GM12878 (cell line): ENCODE measurements around the gene BCOR. TPM values are rescaled to one million over a fixed set of nuclear protein-coding genes. Genes with fewer than 3 reads are reported as not detected.

Source experiments
- EGR1 ChIP-seq, 2 experiments: IDR thresholded peaks; 1 replicate in 1 of 2; 2 replicates in 1 of 2; pipeline ENCODE4 v1.6.1; 2011 to 2012; ENCODE audit warnings: low read depth in 2 of 2, low read length in 2 of 2, borderline replicate concordance in 1 of 2, mild to moderate bottlenecking in 1 of 2, moderate library complexity in 1 of 2
- EZH2 ChIP-seq: IDR thresholded peaks from 2 replicates; pipeline ENCODE4 v1.6.1; 2012; ENCODE audit warnings: low read depth, mild to moderate bottlenecking, control low read depth, inconsistent platforms, low read length, borderline replicate concordance; ENCODE audit not compliant: control insufficient read depth
- GABPA ChIP-seq: IDR thresholded peaks from 2 replicates; pipeline ENCODE4 v1.6.1; 2014; ENCODE audit warnings: antibody characterized with exemption, low read depth, mild to moderate bottlenecking, inconsistent platforms
- HDGF ChIP-seq: fragments of 450-650 bp; IDR thresholded peaks from 2 replicates; pipeline ENCODE4 v1.6.1; 2016; ENCODE audit warnings: antibody characterized with exemption
- MEF2A ChIP-seq: IDR thresholded peaks from 2 replicates; pipeline ENCODE4 v1.6.1; 2011; ENCODE audit warnings: low read depth, mild to moderate bottlenecking, low read length, moderate library complexity; ENCODE audit not compliant: insufficient read depth
- MXI1 ChIP-seq: fragments of 150-350 bp; IDR thresholded peaks from 2 replicates; pipeline ENCODE4 v1.6.1; 2011; ENCODE audit warnings: low read depth, mild to moderate bottlenecking, inconsistent platforms, low read length, improper control_type of control experiment
- MYC ChIP-seq: IDR thresholded peaks from 2 replicates; pipeline ENCODE4 v1.6.1; 2011; ENCODE audit warnings: mild to moderate bottlenecking, low read length, moderate library complexity, inconsistent platforms; ENCODE audit not compliant: insufficient read depth, insufficient replicate concordance, insufficient read length, severe bottlenecking
- NR2F1 ChIP-seq: fragments of 450-650 bp; conservative IDR thresholded peaks from 2 replicates; pipeline ENCODE4 v1.6.1; 2017; ENCODE audit warnings: mild to moderate bottlenecking
- POLR2A ChIP-seq: IDR thresholded peaks from 2 replicates; pipeline ENCODE4 v1.6.1; 2011; ENCODE audit warnings: low read depth, mild to moderate bottlenecking, low read length
- RCOR1 ChIP-seq: conservative IDR thresholded peaks from 2 replicates; pipeline ENCODE4 v1.6.1; 2012; ENCODE audit warnings: low read depth, low read length, improper control_type of control experiment
- RFX5 ChIP-seq: IDR thresholded peaks from 2 replicates; pipeline ENCODE4 v1.6.1; 2011; ENCODE audit warnings: low read depth, low read length, improper control_type of control experiment
- SRF ChIP-seq, 2 experiments: IDR thresholded peaks; 2 replicates each; pipeline ENCODE4 v1.6.1; 2011; ENCODE audit warnings: low read depth in 2 of 2, low read length in 2 of 2, mild to moderate bottlenecking in 1 of 2, moderate library complexity in 1 of 2
- ZNF622 ChIP-seq: fragments of 450-650 bp; IDR thresholded peaks from 2 replicates; pipeline ENCODE4 v1.6.1; 2017; ENCODE audit warnings: mild to moderate bottlenecking, inconsistent platforms
- polyA plus RNA-seq, 11 experiments: library from polyadenylated mRNA; depleted of rRNA in 4 of 11; unstranded in 6 of 11; stranded (reverse) in 5 of 11; fragments of >200 nt; fragmentation: Nextera tagmentation in 4 of 11; fragmentation: Illumina TruSeq in 1 of 11; extraction: Ambion mirVana in 4 of 11; extraction: Trizol in 1 of 11; gene quantifications; 1 replicate in 1 of 11; 2 replicates in 10 of 11; pipeline versions ENCODE4 v1.2.1 to v1.2.3, GENCODE V29; 2011 to 2016; ENCODE audit warnings: inconsistent platforms in 2 of 11, missing spikeins in 2 of 11, low read depth in 1 of 11
- total RNA-seq, 4 experiments: library from RNA; depleted of rRNA in 3 of 4; stranded (reverse); fragments of >200 nt in 3 of 4; fragmentation: Illumina TruSeq in 1 of 4; extraction: Trizol in 1 of 4; gene quantifications; 2 replicates each; pipeline versions ENCODE4 v1.2.1 to v1.2.3, GENCODE V29; 2013 to 2021
- TF ChIP-seq, protein P1 (sequence below): IDR thresholded peaks from 2 replicates; pipeline ENCODE4 v1.6.1; 2012; ENCODE audit warnings: improper control_type of control experiment, low read depth, low read length; ENCODE audit not compliant: insufficient replicate concordance
- TF ChIP-seq, protein P2 (sequence below): fragments of 450-650 bp; IDR thresholded peaks from 2 replicates; pipeline ENCODE4 v1.6.1; 2017; ENCODE audit warnings: mild to moderate bottlenecking
- TF ChIP-seq, protein P3 (sequence below): fragments of 150-350 bp; IDR thresholded peaks from 2 replicates; pipeline ENCODE4 v1.6.1; 2016; ENCODE audit warnings: low read depth, low read length
- TF ChIP-seq, protein P4 (sequence below): IDR thresholded peaks from 2 replicates; pipeline ENCODE4 v1.6.1; 2012; ENCODE audit warnings: low read length, inconsistent platforms

Gene BCOR
- total and polyA plus RNA-seq, 10 of the 15 experiments (the other 5 are each of a cell fraction or from before 2014, with no cell fraction given): 5.1 to 16.4 (median 10.1) TPM

DNA sequence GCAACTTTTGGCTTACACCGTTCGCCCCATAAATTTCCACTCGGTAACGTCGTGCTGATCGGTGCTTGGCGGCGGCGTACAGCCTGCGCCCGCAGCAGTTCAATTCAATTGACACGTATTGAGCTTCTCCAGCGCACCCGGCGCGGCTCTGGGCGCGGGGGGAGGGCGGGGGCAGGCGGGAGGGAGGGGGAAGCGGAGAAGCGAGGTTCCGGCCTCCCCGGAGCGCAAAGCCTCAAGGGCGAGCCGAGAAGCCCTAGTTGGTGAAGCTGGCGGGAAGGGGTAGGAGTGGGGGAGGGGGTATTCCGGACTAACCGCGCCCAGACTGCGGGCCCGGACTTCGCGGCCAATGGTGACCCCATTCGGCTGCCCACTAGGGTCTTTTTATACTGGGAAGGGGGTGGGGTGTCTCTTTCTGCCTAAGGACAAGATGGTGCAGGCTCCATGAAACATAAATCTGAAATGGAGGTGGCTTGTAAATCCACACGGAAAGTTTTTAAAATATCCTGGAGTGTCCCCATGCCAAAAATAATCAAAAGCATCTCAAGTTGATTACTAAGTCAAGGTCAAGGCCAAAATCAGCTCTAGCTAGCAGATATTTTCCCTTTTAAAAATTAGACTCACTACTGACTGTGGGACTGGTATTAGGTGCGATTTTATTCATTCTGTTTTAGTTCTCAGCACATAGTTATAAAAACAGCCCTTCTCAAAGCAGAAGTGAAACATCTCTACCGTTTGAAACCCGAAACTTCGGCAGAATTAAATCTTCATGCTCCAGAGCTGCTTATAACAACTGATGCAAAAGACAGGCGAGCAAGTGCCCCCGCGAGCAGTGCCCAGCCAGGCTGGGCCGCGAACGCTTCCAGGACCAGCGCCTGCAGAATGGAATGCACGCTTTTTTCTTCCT lies 1.5 kb upstream of the BCOR start (continued):
- TF ChIP-seq, protein P1, sequence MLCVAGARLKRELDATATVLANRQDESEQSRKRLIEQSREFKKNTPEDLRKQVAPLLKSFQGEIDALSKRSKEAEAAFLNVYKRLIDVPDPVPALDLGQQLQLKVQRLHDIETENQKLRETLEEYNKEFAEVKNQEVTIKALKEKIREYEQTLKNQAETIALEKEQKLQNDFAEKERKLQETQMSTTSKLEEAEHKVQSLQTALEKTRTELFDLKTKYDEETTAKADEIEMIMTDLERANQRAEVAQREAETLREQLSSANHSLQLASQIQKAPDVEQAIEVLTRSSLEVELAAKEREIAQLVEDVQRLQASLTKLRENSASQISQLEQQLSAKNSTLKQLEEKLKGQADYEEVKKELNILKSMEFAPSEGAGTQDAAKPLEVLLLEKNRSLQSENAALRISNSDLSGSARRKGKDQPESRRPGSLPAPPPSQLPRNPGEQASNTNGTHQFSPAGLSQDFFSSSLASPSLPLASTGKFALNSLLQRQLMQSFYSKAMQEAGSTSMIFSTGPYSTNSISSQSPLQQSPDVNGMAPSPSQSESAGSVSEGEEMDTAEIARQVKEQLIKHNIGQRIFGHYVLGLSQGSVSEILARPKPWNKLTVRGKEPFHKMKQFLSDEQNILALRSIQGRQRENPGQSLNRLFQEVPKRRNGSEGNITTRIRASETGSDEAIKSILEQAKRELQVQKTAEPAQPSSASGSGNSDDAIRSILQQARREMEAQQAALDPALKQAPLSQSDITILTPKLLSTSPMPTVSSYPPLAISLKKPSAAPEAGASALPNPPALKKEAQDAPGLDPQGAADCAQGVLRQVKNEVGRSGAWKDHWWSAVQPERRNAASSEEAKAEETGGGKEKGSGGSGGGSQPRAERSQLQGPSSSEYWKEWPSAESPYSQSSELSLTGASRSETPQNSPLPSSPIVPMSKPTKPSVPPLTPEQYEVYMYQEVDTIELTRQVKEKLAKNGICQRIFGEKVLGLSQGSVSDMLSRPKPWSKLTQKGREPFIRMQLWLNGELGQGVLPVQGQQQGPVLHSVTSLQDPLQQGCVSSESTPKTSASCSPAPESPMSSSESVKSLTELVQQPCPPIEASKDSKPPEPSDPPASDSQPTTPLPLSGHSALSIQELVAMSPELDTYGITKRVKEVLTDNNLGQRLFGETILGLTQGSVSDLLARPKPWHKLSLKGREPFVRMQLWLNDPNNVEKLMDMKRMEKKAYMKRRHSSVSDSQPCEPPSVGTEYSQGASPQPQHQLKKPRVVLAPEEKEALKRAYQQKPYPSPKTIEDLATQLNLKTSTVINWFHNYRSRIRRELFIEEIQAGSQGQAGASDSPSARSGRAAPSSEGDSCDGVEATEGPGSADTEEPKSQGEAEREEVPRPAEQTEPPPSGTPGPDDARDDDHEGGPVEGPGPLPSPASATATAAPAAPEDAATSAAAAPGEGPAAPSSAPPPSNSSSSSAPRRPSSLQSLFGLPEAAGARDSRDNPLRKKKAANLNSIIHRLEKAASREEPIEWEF: no peak
- TF ChIP-seq ZNF622: no peak
- TF ChIP-seq GABPA: no peak
- TF ChIP-seq, protein P2, sequence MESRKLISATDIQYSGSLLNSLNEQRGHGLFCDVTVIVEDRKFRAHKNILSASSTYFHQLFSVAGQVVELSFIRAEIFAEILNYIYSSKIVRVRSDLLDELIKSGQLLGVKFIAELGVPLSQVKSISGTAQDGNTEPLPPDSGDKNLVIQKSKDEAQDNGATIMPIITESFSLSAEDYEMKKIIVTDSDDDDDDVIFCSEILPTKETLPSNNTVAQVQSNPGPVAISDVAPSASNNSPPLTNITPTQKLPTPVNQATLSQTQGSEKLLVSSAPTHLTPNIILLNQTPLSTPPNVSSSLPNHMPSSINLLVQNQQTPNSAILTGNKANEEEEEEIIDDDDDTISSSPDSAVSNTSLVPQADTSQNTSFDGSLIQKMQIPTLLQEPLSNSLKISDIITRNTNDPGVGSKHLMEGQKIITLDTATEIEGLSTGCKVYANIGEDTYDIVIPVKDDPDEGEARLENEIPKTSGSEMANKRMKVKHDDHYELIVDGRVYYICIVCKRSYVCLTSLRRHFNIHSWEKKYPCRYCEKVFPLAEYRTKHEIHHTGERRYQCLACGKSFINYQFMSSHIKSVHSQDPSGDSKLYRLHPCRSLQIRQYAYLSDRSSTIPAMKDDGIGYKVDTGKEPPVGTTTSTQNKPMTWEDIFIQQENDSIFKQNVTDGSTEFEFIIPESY: no peak
- no peak for TF ChIP-seq EZH2
- TF ChIP-seq, protein P3, sequence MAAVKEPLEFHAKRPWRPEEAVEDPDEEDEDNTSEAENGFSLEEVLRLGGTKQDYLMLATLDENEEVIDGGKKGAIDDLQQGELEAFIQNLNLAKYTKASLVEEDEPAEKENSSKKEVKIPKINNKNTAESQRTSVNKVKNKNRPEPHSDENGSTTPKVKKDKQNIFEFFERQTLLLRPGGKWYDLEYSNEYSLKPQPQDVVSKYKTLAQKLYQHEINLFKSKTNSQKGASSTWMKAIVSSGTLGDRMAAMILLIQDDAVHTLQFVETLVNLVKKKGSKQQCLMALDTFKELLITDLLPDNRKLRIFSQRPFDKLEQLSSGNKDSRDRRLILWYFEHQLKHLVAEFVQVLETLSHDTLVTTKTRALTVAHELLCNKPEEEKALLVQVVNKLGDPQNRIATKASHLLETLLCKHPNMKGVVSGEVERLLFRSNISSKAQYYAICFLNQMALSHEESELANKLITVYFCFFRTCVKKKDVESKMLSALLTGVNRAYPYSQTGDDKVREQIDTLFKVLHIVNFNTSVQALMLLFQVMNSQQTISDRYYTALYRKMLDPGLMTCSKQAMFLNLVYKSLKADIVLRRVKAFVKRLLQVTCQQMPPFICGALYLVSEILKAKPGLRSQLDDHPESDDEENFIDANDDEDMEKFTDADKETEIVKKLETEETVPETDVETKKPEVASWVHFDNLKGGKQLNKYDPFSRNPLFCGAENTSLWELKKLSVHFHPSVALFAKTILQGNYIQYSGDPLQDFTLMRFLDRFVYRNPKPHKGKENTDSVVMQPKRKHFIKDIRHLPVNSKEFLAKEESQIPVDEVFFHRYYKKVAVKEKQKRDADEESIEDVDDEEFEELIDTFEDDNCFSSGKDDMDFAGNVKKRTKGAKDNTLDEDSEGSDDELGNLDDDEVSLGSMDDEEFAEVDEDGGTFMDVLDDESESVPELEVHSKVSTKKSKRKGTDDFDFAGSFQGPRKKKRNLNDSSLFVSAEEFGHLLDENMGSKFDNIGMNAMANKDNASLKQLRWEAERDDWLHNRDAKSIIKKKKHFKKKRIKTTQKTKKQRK: no peak
- TF ChIP-seq RCOR1: no peak
- peak; percentile 26; the same call in 1 of the 2 replicates for TF ChIP-seq POLR2A
- no peak for TF ChIP-seq RFX5
- no peak for TF ChIP-seq MYC
- TF ChIP-seq, protein P4, sequence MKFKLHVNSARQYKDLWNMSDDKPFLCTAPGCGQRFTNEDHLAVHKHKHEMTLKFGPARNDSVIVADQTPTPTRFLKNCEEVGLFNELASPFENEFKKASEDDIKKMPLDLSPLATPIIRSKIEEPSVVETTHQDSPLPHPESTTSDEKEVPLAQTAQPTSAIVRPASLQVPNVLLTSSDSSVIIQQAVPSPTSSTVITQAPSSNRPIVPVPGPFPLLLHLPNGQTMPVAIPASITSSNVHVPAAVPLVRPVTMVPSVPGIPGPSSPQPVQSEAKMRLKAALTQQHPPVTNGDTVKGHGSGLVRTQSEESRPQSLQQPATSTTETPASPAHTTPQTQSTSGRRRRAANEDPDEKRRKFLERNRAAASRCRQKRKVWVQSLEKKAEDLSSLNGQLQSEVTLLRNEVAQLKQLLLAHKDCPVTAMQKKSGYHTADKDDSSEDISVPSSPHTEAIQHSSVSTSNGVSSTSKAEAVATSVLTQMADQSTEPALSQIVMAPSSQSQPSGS: peak; percentile 61
- peak; percentile 56; the same call in 1 of the 2 replicates for TF ChIP-seq MXI1
- TF ChIP-seq EGR1 (IDR thresholded peaks at IDR 0.05; ENCODE audit: borderline replicate concordance in 1 of 2, low read depth in 2 of 2, low read length in 2 of 2): no peak
- TF ChIP-seq MEF2A: no peak
- no peak for TF ChIP-seq SRF (IDR thresholded peaks at IDR 0.05; ENCODE audit: low read depth in 2 of 2, low read length in 2 of 2)
- TF ChIP-seq HDGF: no peak
- TF ChIP-seq NR2F1: peak; percentile 39; the same call in 1 of the 2 replicates
